IPS-NIHi7 (cell line): ENCODE results near the gene UBE2E2.

Source experiments
- DNase-seq: peaks from one replicate; pipeline ENCODE4 v3.0.0; 2012; ENCODE audit warnings: mixed read lengths; ENCODE audit errors: extremely low spot score

UBE2E2 gene

GRCh38 chr3:23619705-23620637 lies 416.8 kb downstream of the UBE2E2 start:
- no peak for DNase-seq

- no peak for DNase-seq
These were observed 417.5 kb downstream of the UBE2E2 start for GRCh38 chr3:23620638-23621015.

- DNase-seq = no peak
These were observed 420.7 kb downstream of the UBE2E2 start for GRCh38 chr3:23623844-23624243.

- no peak for DNase-seq
These were observed 421.2 kb downstream of the UBE2E2 start for GRCh38 chr3:23624305-23624704.

- no peak for DNase-seq
These were observed 423.3 kb downstream of the UBE2E2 start for GRCh38 chr3:23626442-23626841.

GRCh38 chr3:23629181-23629894 lies 426.2 kb downstream of the UBE2E2 start:
- no peak for DNase-seq

- DNase-seq = no peak
These were observed 430.3 kb downstream of the UBE2E2 start for GRCh38 chr3:23633261-23633960.

- no peak for DNase-seq
These were observed 434.2 kb downstream of the UBE2E2 start for GRCh38 chr3:23637339-23637738.

- DNase-seq = no peak
These were observed 437.5 kb downstream of the UBE2E2 start for GRCh38 chr3:23640471-23641146.
